Right renal cortex interstitium (tissue), 3 donors: ENCODE data around the gene BMERB1. TPM values are rescaled to one million over a fixed set of nuclear protein-coding genes. Genes with fewer than 3 reads are reported as not detected.
"Not testable (repeated sequence)": the region's sequence is repeated elsewhere in the genome, so short reads cannot be mapped to it uniquely, and the experiment has no call there.

Source experiments
- DNase-seq, 3 donors: peaks; one replicate each; pipeline ENCODE4 v3.0.0-alpha.2; 2013; ENCODE audit warnings: low read depth in 3 of 3, low spot score in 2 of 3
- polyA plus RNA-seq, 3 donors: library from polyadenylated mRNA; unstranded; fragments of 120-200 nt; gene quantifications; one replicate each; pipeline ENCODE4 v1.2.1, GENCODE V29; 2013; ENCODE audit not compliant: insufficient read length in 3 of 3

BMERB1 gene
- polyA plus RNA-seq = 10 to 100 TPM; 44.0 to 49.7 (median 45.6) TPM

DNA sequence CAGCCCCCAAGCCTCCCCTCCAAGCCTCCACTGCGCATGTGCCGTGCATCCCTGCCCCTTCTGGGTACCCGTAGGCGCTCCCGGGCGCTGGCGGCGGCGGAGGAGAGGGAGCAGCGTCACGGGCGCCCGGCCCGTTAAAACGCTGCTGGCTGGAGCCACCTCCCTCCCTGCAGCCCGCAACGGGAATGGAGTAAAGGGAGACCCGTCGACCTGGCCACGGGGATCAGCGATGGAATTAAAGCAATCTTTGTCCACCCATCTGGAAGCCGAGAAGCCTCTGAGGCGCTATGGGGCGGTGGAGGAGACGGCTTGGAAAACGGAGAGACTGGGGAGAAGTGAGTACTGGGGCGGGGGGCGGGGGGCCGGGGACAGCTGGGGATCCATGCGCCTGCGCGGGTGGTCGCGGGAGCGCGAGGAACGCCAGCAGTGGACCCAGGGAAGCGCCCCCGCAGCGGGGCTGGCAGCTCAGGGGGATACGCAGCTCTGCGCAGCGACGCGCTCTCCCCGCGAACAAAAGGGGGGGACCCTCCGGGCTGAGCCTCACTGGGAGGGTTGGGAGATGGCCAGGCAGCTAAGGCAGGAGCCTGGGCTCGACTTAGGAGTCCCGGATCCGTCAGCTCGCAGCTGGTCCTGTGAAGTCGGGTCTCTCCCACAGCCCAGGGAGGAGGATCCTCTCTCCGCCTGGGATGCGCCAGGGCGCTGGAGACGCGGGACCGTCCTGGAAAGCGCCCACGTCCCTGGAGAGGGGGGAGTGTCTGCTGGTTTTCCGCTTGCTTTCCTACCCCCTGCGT lies at the start of gene BMERB1:
Gene BMERB1 (plus strand): TSS at position 164 of the 791 bp plus-strand sequence. CDS start 66 bp downstream, at position 230.
- DNase-seq = peak; percentile 48 to 61 (median 59)

DNA sequence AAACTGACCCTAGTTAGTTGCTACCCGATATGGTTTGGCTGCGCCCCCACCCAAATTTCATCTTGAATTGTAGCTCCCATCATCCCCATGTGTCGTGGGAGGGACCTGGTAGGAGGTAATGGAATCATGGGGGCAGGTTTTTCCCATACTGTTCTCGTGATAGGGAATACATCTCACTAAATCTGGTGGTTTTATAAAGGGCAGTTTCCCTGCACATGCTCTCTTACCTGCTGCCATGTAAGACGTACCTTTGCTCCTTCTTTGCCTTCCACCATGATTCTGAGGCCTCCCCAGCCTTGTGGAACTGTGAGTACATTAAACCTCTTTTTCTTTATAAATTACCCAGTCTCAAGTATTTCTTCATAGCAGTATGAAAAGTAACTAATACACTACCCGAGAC lies 46.3 kb upstream of the BMERB1 start:
- not testable (repeated sequence) for DNase-seq

DNA sequence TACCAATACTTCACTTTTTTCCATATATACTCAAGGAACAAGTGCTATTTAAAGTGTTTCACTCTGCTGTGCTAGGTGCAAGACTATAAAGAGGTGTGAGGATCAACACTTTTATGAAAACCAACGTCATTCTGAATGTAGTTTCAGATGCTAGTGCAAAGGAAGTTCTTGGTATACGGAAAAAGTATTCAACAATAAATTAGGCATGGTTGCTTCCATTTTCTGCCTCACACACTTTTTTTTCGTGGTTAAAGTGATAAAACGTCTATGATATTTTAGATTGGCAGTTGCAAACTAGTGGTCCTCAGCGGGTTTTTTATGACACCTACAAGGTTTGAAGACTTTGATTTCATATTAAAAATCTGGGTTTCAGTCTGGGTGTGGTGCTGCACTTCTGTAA lies 44.5 kb upstream of the BMERB1 start:
- DNase-seq = not testable (repeated sequence)

DNA sequence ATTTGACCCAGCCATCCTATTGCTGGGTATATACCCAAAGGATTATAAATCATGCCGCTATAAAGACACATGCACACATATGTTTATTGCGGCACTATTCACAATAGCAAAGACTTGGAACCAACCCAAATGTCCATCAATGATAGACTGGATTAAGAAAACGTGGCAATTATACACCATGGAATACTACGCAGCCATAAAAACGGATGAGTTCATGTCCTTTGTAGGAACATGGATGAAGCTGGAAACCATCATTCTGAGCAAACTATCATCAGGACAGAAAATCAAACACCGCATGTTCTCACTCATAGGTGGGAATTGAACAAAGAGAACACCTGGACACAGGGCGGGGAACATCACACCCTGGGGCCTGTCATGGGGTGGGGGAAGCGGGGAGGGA lies 41.4 kb upstream of the BMERB1 start:
- DNase-seq = not testable (repeated sequence)

DNA sequence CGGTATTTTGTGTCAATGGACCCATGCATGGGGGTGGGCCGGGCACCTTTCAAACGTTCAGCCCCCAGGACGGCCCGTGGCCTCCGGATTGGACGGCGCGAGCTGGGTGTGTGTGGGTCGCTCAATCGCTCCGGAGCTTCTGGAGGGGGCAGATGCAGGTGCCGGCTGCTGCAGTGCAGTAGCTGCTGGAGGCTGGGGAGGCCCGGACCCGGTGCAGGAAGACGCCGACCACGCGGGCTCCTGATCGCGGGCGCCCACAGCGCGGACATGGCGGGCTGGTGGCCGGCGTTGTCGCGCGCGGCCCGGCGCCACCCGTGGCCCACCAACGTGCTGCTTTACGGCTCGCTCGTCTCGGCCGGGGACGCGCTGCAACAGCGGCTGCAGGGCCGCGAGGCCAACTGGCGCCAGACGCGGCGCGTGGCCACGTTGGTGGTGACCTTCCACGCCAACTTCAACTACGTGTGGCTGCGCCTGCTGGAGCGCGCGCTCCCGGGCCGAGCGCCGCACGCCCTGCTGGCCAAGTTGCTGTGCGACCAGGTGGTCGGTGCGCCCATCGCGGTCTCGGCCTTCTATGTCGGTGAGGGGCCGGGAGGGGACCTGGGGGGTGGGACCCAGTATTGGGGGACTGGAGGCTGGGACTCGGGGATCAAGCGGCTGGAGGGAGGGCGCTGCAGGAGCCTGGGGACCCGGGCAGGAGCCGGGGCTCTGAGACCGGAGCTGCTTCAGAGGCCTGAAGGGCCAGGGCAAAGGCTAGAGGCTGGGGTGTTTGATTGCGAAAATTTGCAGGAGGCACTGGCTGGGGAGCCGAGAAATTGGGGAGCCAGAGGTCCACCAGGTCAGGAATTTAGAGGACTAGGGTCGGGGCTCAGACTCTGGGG lies 38.5 kb upstream of the BMERB1 start, which contains the start of gene MPV17L:
Gene MPV17L (plus strand): TSS at position 124 of the 878 bp plus-strand sequence. CDS start 144 bp downstream, at position 268.
- peak in 1 of 3 donors; percentile 27 for DNase-seq

DNA sequence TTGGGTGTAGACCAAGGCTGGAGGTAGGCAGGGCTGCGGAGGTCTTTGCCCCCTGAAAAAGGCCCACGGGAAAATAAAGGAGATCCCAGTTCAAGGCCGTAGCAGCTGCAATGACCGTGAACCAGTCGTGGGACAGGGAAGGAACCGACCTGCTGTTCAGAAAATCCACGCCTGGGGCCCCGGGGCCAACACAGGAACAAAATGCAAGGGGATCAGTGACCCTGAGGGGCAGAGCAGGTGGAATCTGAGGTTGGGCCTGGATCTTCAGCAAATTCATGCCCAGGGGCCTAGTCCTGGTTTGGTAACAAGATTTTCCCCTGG lies 37.9 kb upstream of the BMERB1 start:
- not testable (repeated sequence) for DNase-seq

DNA sequence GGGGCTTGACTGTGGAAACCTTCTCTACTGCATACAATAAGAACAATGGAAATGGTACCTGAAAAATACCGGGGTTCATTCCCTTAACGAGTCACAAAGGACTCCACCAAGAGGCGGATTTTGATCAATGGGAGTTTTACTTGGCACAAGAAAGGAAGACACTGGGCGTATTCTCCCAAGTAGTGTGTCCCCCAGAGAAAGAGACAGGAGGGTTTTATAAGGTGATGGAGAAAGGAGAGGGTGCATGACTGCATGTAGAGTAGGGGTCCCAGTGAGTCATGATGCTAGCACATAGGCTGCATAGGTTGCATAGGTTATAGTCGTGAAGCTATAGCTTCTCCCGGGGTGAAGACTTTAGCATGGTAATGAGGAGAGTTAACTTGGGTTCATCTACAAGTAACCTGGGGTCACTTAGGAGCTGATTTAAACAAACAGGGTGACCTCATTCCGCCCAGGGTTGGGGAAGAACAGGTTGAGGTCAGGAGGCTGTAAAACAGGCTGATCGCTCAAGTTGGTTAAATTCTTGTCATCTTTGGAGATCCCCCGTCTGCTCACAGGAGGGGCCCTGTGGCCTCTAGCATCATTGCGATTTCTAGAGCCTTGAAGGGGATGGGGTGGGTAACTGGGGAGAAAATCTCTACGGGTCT lies 37.3 kb upstream of the BMERB1 start:
- no peak for DNase-seq

DNA sequence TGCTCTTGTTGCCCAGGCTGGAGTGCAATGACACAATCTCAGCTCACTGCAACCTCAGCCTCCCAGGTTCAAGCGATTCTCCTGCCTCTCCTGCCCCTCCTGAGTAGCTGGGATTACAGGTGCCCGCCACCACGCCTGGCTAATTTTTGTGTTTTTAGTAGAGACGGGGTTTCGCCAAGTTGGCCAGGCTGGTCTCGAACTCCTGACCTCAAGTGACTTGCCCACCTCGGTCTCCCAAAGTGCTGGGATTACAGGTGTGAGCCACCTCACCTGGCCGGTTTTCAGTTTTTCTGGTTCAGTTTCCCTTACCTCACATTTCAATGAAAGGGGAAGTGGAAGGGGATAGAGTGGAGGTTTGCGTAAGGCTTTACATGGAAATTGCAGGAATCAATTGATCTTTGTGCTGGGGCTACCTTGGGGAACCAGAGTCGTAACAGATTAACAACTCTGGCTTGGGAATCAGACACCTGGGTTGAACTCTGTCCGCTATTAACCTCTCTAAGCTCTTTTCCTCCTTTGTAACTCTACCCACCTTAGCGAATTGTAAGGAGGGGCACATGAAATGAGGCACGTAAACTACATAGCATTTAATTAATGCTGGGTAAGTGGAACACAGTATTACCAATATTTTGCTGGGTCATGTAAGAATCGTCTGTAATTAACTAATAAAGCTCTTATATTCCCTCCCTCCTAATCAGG lies 35.6 kb upstream of the BMERB1 start:
- DNase-seq = no peak

DNA sequence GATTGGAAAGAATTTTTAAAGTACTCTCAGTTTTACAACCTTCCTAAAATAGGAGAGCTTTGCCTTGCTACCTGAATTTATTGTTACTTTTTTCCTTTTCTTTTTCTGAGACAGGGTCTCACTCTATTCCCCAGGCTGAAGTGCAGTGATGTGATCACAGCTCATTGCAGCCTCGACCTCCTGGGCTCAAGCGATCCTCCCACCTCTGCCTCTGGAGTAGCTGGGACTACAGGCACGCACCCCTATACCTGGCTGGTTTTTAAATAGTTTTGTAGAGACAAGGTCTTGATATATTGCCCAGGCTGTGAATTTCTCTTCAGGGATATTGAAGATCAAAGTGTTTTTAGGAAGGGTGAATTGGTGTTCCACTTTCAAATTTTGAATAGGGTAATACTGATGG lies 35.1 kb upstream of the BMERB1 start:
- no peak for DNase-seq

DNA sequence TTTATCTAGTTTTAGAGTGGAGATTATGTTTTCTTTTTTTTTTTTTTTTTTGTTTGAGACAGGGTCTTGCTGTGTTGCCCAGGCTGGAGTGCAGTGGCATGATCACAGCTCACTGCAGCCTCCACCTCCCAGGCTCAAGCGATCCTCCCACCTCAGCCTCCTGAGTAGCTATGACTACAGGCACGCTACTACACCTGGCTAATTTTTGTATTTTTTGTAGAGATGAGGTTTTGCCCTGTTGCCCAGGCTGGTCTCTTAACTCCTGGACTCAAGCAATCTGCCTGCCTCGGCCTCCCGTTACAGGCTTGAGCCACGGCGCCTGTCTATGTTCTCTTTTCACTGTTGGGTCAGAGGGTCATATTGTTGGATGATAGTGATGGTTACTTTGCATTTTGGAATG lies 34.1 kb upstream of the BMERB1 start:
- not testable (repeated sequence) for DNase-seq

DNA sequence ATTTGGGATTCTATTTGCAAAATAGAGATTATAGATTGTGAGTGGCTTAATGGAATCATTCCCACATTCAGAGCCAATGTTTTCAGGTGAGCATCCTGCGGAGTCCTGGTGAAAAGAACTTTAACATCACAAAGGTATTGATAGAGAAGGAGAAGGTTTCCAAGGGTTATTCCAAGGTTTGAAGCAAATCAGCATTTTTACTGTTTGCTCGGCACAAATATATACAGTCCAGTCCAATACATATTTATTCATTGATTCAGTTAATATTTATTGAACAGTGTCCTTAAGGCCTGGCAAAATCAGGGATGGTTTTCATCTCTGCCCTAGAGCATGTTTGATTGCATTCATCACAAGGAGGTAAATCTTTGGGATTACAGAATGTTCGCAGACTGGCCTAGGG lies 32.4 kb upstream of the BMERB1 start:
- no peak for DNase-seq

DNA sequence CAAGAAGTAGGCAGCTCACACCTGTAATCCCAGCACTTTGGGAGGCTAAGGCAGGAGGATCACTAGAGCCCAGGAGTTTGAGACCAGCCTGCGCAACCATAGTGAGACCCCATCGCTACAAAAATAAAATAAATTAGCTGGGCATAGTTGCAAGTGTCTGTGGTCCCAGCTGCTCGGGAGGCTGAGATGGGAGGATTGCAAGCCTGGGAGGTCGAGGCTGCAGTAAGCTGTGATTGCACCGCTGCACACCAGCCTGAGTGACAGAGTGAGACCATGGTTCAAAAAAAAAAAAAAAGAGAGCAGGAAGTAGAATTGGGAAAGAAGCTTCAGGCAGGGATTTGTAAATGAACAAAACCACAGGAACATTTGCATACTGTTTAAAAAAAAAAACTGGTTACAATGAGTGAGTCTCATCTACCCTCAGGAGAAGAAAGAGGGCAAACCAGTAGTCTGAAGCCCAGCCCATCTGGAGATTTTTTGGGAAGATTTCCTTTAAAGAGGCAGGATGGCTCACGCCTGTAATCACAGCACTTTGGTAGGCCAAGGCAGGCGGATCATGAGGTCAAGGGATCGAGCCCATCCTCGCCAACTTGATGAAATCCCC lies 30.9 kb upstream of the BMERB1 start:
- DNase-seq = no peak

DNA sequence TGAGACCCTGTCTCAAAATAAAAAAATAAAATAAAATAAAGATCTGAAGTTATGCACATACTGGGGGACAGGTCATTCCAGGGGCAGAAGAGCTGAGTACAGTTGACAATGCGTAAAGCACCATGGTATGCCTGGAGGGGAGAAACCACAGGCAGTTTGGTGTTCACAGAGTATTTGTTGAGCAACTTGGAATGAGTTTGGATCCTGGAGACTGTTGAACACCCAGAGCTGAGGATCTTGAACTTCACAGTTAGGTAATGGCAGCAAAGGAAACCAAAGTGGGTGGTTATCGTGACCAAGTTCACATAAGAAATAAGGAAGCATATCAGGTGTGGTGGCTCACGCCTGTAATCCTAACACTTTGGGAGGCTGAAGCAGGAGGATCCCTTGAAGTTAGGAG lies 30.3 kb upstream of the BMERB1 start:
- DNase-seq = not testable (repeated sequence)

DNA sequence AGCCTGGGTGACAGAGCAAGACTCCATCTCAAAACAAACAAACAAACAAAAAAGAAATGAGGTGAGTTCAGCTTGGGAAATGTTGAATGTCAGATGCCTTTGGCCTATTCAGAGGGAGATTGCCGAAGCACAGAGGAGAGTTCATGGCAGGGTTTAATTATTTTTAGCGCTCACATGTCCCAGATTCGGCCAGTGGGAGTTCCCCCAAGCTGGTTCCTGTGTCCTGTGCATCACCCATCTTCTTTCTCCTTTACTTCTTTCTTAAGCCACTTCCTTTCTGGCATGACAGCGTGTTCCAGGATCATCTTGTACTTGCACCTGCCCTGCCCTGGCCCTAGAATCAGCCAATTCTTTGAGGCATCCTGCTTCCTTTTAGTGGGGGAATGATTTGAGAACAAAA lies 29.6 kb upstream of the BMERB1 start:
- no peak for DNase-seq

DNA sequence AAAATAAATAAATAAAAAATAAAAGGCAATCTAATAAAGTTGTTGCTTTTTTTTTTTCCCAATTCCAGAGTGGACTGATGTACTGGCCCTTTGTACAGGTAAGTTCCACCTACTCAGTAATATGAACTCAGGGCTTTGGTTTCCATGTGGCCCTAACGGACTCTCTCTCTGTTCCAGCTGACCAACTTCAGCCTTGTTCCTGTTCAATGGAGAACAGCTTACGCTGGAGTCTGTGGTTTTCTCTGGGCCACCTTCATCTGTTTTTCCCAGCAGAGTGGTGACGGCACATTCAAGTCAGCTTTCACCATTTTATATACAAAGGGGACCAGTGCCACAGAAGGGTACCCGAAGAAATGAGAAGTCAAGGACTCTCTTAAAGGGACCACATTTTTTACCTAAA lies 26.6 kb upstream of the BMERB1 start:
- DNase-seq = not testable (repeated sequence)

DNA sequence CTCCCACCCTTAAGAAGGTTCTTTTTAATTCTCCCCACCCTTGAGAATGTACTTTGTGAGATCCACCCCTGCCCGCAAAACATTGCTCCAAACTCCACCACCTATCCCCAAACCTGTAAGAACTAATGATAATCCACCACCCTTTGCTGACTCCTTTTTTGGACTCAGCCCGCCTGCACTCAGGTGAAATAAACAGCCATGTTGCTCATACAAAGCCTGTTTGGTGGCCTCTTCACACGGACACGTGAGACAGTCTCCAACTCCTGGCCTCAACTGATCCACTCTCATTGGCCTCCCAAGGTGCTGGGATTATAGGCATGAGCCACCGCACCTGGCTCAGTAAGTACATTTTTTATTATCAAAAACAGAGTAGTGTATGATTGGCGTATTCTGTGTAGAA lies 24.9 kb upstream of the BMERB1 start:
- DNase-seq = not testable (repeated sequence)

DNA sequence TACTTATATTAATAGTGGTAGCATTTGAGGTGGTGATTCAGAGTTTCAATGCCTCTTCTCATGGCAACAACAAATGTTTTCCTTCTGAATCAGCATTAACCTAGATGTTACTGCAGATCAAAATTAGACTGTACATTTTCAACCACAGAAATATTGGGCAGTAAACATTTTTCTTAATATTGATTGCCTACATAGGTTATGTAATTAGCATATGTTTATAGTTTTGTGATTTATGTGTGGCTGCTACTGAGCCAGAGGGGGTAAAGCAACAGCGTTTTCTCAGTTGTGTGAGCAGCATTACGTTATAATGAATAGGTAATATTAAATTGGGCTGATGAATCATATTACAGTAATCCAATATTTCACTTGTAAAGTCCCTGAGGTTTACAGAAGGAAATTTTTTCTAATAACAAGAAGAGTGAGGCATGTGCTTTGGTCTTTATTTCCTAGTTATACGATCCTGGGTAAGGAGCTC lies 18.8 kb upstream of the BMERB1 start:
- DNase-seq = no peak

DNA sequence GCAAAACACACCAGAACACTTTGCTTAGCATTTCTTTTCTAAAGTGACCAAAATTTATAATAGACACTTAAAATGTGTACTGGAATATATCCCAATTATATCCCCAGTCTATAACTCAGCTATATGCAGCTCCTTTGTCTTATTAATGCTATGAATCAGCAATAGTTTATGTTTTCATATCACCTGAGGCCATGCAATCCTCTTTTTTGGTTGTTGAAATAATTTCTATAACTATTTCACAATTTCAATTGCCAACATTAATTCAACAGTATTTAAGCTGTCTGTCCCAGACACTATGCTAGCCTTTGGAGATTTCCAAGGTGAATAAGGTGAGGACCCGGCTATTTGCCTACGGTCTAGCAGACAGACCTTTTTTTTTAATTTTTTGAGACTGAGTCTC lies 17.2 kb upstream of the BMERB1 start:
- no peak for DNase-seq

DNA sequence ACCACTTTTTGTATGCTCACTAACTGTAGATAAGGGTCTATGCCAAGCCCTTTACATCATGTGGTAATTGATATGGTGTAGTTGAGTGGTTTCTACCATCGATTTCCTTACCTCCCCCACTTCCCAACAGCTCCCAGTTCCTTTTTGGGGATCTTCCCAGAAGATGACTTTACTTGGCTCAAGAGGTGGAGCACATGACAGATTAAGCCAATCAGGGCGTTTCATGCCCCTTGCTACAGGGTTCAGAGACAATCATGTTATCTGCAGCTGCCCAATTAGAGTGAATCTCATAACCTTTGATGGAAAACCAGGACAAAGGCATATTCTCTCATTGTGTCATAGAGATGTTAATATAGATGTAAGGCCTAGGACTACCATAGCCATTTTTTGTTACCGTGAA lies 16.2 kb upstream of the BMERB1 start:
- DNase-seq = no peak

DNA sequence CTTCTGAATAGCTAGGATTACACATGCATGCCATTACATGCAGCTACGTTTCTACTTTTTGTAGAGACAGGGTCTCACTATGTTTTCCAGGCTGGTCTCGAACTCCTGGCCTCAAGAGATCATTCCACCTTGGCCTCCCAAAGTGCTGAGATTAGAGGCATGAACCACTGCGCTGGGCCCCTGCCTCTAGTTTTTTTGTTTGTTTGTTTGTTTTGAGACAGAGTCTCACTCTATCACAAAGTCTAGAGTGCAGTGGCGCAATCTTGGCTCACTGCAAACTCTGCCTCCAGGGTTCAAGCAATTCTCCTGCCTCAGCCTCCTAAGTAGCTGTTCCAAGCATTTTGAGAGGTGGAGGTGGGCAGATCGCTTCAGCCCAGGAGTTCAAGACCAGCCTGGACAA lies 12.7 kb upstream of the BMERB1 start:
- not testable (repeated sequence) for DNase-seq
